NOMO-1 treated with DMSO at 0.1 percent for 48 hours (cell line): ENCODE results near the gene INTS1.
A peak's percentile ranks its signal among the peaks of the same experiment; 100 is the strongest.

Experiments used
- DNase-seq: peaks from one replicate; lab custom pipeline; 2025; ENCODE audit not compliant: unreplicated experiment; lab: John Stamatoyannopoulos, UW

The INTS1 gene

GRCh38 chr7:1503816-1504775 lies at the start of gene INTS1:
INTS1 (minus strand) TSS chr7:1504389; CDS start chr7:1503960, 429 bp downstream.
- DNase-seq = peak; percentile 86

GRCh38 chr7:1553512-1554210 lies 49.5 kb upstream of the INTS1 start:
- no peak for DNase-seq

DNA sequence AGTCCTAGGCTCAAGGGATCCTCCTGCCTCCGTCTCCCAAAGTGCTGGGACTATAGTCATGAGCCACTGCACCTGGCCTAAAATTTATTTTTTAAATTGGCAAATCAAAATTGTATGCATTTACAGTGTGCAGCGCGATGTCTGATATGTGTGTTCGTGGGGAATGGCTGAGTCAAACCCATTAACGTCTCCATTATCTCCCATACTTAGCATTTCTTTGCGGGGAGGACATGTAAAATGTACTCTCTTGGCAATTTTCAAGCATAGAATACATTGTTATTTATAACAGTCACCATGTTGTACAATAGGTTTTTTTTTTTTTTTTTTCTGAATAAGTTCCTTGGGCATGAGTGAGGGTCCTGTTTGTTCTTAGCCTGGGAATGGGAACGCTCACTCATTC lies 48.0 kb upstream of the INTS1 start:
- DNase-seq = no peak

DNA sequence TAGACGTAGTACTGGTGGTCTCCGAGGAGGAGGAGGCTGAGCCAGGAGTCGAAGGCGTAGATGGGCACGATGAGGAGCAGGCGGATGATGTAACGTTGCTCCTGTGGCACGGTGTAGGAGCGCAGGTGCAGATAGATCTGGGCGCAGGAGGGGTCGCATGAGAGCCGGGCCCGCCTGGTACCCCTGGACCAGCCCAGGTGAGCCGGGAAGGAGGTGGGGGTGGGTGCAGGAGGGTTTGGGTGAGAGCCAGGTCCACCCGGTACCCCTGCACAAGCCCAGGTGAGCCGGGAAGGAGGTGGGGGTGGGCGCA lies 46.6 kb upstream of the INTS1 start:
- no peak for DNase-seq

- no peak for DNase-seq
These were observed 46.0 kb upstream of the INTS1 start for GRCh38 chr7:1550005-1550845.

DNA sequence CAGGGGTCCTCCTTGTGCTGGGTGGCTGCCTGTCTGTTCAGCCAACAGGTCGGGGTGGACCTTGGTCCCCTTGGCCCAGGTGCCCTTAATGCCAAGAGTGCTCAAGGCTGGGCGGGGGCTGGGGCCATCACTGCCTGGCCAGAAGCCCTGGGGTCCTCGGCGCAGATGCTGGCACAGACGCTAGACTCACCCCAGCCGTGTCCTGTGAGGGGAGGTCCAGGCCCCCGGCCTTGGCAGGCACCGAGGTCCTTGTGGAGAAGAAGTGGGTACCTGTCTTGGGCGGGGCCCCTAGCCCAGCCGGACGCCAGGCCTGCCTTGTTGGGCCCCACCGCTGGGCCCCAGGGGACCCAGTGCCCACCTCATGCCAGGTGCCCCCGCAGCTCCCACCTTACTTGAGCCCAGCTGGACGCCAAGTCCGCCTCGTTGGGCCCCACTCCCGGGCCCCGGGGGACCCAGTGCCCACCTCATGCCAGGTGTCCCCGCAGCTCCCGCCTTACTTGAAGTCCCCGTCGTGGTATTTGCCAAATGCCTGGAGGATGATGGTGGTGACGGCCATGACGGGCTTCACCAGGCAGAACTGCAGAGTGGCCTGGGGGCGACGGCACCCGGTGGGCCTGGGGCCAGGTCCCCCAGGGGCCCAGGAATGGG lies 45.3 kb upstream of the INTS1 start:
- DNase-seq = no peak

DNA sequence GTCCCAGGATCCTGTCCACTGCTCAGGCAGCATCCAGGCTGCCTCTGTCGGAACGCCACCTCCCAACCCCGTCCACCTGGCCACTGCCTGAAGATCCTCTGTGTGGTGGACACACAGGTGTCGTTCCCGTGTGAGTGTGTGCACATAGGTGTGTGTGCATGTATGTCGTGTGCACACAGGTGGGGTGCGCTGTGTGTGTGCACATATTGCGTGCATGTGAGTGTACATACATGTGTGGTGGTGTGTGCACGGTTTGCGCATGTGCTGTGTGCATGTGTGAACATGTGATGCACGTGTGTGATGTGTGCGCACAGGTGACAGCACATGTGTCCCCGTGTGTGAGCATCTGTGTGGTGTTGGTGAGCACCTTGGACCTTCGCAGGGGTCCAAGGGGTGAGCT lies 44.8 kb upstream of the INTS1 start:
- no peak for DNase-seq

DNA sequence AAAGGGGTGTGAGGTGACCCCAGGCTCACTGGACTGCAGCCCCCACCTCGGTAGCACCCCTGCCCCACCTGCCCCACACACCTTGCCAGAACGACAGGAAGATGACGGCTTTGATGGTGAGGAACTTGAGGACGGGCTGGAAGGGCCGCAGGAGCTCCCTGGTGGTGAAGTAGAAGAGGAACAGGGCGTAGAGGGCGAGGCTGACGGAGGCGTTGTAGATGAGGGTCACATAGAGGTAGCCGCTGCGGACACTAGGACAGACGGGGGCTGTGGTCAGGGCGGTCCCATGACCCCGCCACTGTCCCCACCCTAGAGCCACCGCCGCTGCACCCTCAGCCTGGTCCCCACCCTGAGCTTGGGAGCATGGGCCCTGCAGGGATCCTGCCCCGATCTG lies 44.2 kb upstream of the INTS1 start:
- DNase-seq = peak; percentile 58

DNA sequence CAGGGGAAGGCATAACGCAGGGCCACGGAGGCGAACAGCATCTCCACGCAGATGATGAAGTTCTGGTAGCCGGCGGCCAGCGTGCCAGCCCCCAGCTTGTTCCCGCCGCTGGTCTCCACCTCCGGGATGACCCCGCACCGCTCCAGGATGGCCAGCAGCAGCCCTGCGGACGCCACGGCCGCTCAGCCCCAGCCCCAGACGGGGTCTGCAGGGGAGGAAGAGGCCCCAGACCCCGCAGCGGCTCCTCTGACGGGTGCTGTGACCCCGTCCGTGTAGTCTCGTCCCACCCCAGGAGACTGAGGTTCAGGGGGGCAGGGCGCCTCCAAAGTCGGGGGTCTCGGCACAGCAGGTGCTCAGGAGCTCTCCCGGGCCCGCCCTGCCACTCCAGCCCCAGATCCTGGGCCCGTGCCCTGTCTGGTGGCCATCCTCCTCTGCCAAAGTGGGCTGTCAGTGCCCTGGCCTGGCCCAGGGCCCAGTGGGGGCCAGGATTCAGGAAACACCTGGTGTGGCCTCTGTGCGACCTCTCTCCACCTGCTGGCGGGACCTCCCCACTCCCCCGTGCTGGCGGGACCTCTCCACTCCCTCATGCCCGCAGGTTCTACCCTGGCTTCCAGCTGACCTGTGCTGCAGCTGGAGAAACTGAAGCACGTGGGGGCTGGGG lies 43.7 kb upstream of the INTS1 start:
- no peak for DNase-seq

- no peak for DNase-seq
These were observed 43.0 kb upstream of the INTS1 start for GRCh38 chr7:1546909-1547776.

- DNase-seq = no peak
These were observed 42.2 kb upstream of the INTS1 start for GRCh38 chr7:1546274-1546908.

- DNase-seq = no peak
These were observed 41.4 kb upstream of the INTS1 start for GRCh38 chr7:1545417-1546246.

- DNase-seq = no peak
These were observed 40.8 kb upstream of the INTS1 start for GRCh38 chr7:1544896-1545416.

- no peak for DNase-seq
These were observed 40.1 kb upstream of the INTS1 start for GRCh38 chr7:1544178-1544895.

GRCh38 chr7:1543826-1544177 lies 39.6 kb upstream of the INTS1 start:
- DNase-seq = no peak

- DNase-seq = no peak
These were observed 38.9 kb upstream of the INTS1 start for GRCh38 chr7:1542841-1543747.
